Karpas-422 (cell line): Measurements from ENCODE around the gene NRXN3. TPM values are rescaled to one million over a fixed set of nuclear protein-coding genes. Genes with fewer than 3 reads are reported as not detected.

ENCODE experiments used
- DNase-seq: peaks from one replicate; pipeline ENCODE4 v3.0.0-alpha.2; 2015
- H2AFZ ChIP-seq: fragments of 200-600 bp; sonication (generic); 2 replicates; pipeline ENCODE4 v1.6.1; 2014; ENCODE audit warnings: antibody characterized with exemption, low read length, mixed read lengths
- H3K27ac ChIP-seq: fragments of 200-600 bp; sonication (generic); 2 replicates; pipeline ENCODE4 v1.5.1; 2014; ENCODE audit warnings: mild to moderate bottlenecking, low read length, moderate library complexity
- H3K27me3 ChIP-seq: fragments of 200-600 bp; sonication (generic); 2 replicates; pipeline ENCODE4 v1.6.1; 2014; ENCODE audit warnings: low read length, mixed read lengths
- H3K36me3 ChIP-seq: fragments of 200-600 bp; sonication (generic); 2 replicates; pipeline ENCODE4 v1.6.1; 2014; ENCODE audit warnings: low read length, mixed read lengths; ENCODE audit not compliant: insufficient read depth
- H3K4me1 ChIP-seq: fragments of 200-600 bp; sonication (generic); 2 replicates; pipeline ENCODE4 v1.6.1; 2014; ENCODE audit warnings: mild to moderate bottlenecking, low read length, mixed read lengths
- H3K4me2 ChIP-seq: fragments of 200-600 bp; sonication (generic); 2 replicates; pipeline ENCODE4 v1.6.1; 2014; ENCODE audit warnings: low read length, low read depth, mild to moderate bottlenecking; ENCODE audit not compliant: poor library complexity, severe bottlenecking
- H3K4me3 ChIP-seq: fragments of 200-600 bp; sonication (generic); 2 replicates; pipeline ENCODE4 v1.5.1; 2014; ENCODE audit warnings: mild to moderate bottlenecking, antibody characterized with exemption, low read length, mixed read lengths
- H3K79me2 ChIP-seq: fragments of 200-600 bp; sonication (generic); 2 replicates; pipeline ENCODE4 v1.6.1; 2014; ENCODE audit warnings: mild to moderate bottlenecking, low read length, mixed read lengths
- H3K9ac ChIP-seq: fragments of 200-600 bp; sonication (generic); 2 replicates; pipeline ENCODE4 v1.6.0; 2014; ENCODE audit warnings: low read length
- H3K9me2 ChIP-seq: fragments of 200-600 bp; sonication (generic), shearing (Covaris generic); replicated peaks from 2 replicates; pipeline ENCODE4 v1.6.0; 2014; ENCODE audit warnings: mild to moderate bottlenecking, low read length, moderate library complexity; ENCODE audit not compliant: insufficient read depth
- H3K9me3 ChIP-seq: fragments of 300-700, 200-600 bp; sonication (generic); 2 replicates; pipeline ENCODE4 v1.6.1; 2014; ENCODE audit warnings: low read length, mixed read lengths
- H4K20me1 ChIP-seq: fragments of 200-600 bp; sonication (generic); 2 replicates; pipeline ENCODE4 v1.6.1; 2014; ENCODE audit warnings: mild to moderate bottlenecking, antibody characterized with exemption, low read length, low read depth; ENCODE audit not compliant: insufficient read depth
- total RNA-seq: library from RNA; depleted of rRNA; stranded (reverse); fragments of >200 nt; shearing (Covaris generic); gene quantifications from 2 replicates; pipeline ENCODE4 v1.2.3, GENCODE V29; 2014; ENCODE audit warnings: low replicate concordance

NRXN3 gene
- total RNA-seq, 1 experiment from 2014 or later = not detected

- no peak overlapping the region for H3K4me2 ChIP-seq
- no peaks in the 10 kb centered on the region for H3K27me3 ChIP-seq
Measured at GRCh38 chr14:79709573-79709972, 1539.4 kb downstream of the NRXN3 start.

GRCh38 chr14:79712302-79712950 lies 1542.3 kb downstream of the NRXN3 start:
- Histone ChIP-seq H3K79me2 (no peaks in the 10 kb centered on the region), H3K4me2 (no peak overlapping the region), H3K4me3 (no peak overlapping the region), H3K36me3 (no peaks in the 10 kb centered on the region), H3K4me1 (no peaks in the 10 kb centered on the region), H4K20me1 (no peaks in the 10 kb centered on the region), H3K27ac (no peak overlapping the region), H3K9ac (no peak overlapping the region), H3K9me2 (no peaks in the 10 kb centered on the region), H3K9me3 (no peaks in the 10 kb centered on the region), H3K27me3 (no peaks in the 10 kb centered on the region), H2AFZ (no peak overlapping the region)
- DNase-seq = no peak

More at GRCh38 chr14:79709573-79709972, 1539.4 kb downstream of the NRXN3 start:
- Histone ChIP-seq H3K9me3 (no peaks in the 10 kb centered on the region), H3K36me3 (no peaks in the 10 kb centered on the region), H3K9ac (no peak overlapping the region), H4K20me1 (no peaks in the 10 kb centered on the region), H3K4me1 (no peaks in the 10 kb centered on the region), H3K4me3 (no peak overlapping the region), H3K27ac (no peak overlapping the region), H3K79me2 (no peaks in the 10 kb centered on the region), H2AFZ (no peak overlapping the region), H3K9me2 (no peaks in the 10 kb centered on the region)
- DNase-seq = no peak

DNA sequence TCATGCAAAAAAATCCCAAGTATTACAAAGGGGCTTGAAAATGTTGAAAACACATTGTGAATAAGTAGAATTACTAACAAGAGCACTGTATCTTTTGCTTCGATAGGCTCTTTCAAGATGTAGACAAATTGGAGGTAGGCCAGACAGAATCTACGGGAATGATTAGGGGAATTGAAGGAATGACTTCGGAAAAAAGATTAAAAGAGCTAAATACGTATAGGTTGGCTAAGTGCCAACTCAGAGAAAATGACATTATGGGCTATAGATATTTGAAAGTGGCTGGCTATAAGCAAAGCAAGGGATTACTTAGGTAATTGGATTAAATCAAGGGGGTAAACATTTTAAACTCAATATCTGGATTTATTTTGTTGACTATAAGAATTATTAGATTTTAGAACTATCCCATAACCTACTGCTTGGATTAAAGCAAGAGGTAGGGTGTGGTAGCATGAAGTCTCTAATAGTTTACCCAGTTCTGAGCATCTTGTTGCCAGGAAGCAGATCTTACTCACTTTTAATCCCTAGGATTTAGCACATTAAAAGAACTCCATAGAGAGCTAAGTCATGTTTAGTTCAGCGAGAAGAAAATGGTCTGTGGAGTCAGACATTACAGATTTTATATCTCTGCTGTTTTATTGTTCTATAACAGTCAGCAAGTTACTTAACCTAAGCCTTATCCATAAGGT lies 1551.4 kb downstream of the NRXN3 start:
- Histone ChIP-seq H3K9me2 (no peaks in the 10 kb centered on the region), H3K27ac (no peak overlapping the region), H3K9me3 (no peaks in the 10 kb centered on the region), H3K4me2 (no peak overlapping the region), H3K4me3 (no peak overlapping the region), H4K20me1 (no peaks in the 10 kb centered on the region), H3K36me3 (no peaks in the 10 kb centered on the region), H2AFZ (no peak overlapping the region), H3K27me3 (peaks cover 2% of the 10 kb centered on the region; the same call in 1 of the 2 replicates), H3K9ac (no peak overlapping the region), H3K4me1 (no peaks in the 10 kb centered on the region), H3K79me2 (no peaks in the 10 kb centered on the region)
- no peak for DNase-seq

DNA sequence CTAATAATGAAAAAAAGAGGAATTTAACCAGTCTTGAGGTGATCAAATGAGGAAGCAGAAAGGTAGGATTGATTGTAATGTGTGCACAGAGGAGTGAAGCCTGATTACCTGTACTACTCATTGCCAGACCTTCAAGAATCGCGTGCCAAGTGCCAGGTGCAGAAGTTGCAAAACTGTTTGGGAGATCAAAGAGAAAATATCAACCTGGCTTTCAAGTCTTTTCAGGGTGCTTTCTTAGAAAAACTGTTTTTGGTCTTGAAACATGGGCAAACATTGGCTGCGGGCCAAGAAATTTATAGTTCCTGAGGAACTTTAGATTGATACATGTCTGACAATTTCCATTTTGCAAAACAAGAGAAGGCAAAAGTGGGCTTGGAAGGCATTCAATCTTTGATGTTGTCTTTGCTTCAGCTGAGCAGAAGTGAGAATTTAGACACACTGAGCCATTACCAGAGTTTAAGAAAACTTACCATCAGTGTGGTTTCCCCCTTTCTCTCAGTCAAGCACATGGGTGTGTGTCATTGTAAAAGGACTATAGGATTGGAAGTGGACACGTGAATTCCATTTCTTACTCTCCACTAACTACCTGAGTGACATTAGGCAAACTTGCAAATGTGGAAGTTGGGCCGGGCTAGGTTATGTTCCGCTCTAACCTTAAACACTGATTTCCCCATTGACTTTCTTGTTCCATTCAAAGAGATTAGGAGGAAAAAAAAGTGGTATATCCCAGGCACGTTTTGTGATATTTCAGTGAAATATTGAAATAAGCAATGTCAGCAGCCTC lies 1555.0 kb downstream of the NRXN3 start:
- H3K9me2 ChIP-seq = no peaks in the 10 kb centered on the region
- H4K20me1 ChIP-seq = no peaks in the 10 kb centered on the region
- no peak overlapping the region for H3K27ac ChIP-seq
- peaks cover 2% of the 10 kb centered on the region; the same call in 1 of the 2 replicates for H3K27me3 ChIP-seq
- H3K9me3 ChIP-seq = no peaks in the 10 kb centered on the region
- no peaks in the 10 kb centered on the region for H3K4me1 ChIP-seq
- H3K4me2 ChIP-seq = no peak overlapping the region
- no peak overlapping the region for H3K4me3 ChIP-seq
- no peak overlapping the region for H2AFZ ChIP-seq
- H3K9ac ChIP-seq = no peak overlapping the region
- no peak for DNase-seq
- H3K36me3 ChIP-seq = no peaks in the 10 kb centered on the region
- no peaks in the 10 kb centered on the region for H3K79me2 ChIP-seq

- Histone ChIP-seq H3K4me1 (no peaks in the 10 kb centered on the region), H3K27ac (no peak overlapping the region), H3K4me2 (no peak overlapping the region), H3K79me2 (no peaks in the 10 kb centered on the region), H4K20me1 (no peaks in the 10 kb centered on the region), H3K27me3 (no peaks in the 10 kb centered on the region; the same call in 1 of the 2 replicates), H2AFZ (no peak overlapping the region), H3K4me3 (no peak overlapping the region), H3K9me3 (no peaks in the 10 kb centered on the region), H3K9ac (no peak overlapping the region), H3K9me2 (no peaks in the 10 kb centered on the region), H3K36me3 (no peaks in the 10 kb centered on the region)
- no peak for DNase-seq
Measured at GRCh38 chr14:79727900-79728299, 1557.7 kb downstream of the NRXN3 start.

- H3K9ac ChIP-seq = no peak overlapping the region
- H3K4me1 ChIP-seq = no peaks in the 10 kb centered on the region
- no peak overlapping the region for H3K4me3 ChIP-seq
Measured at GRCh38 chr14:79728331-79728730, 1558.2 kb downstream of the NRXN3 start.

GRCh38 chr14:79729731-79730130 lies 1559.6 kb downstream of the NRXN3 start:
- H3K4me1 ChIP-seq = no peaks in the 10 kb centered on the region
- H3K4me2 ChIP-seq = no peak overlapping the region
- no peak for DNase-seq
- no peaks in the 10 kb centered on the region for H3K79me2 ChIP-seq
- H2AFZ ChIP-seq = no peak overlapping the region
- no peaks in the 10 kb centered on the region; the same call in 1 of the 2 replicates for H3K9me3 ChIP-seq
- H3K9ac ChIP-seq = no peak overlapping the region
- no peak overlapping the region for H3K27ac ChIP-seq
- H3K4me3 ChIP-seq = no peak overlapping the region
- no peaks in the 10 kb centered on the region for H3K9me2 ChIP-seq
- no peaks in the 10 kb centered on the region; the same call in 1 of the 2 replicates for H3K27me3 ChIP-seq
- no peaks in the 10 kb centered on the region for H3K36me3 ChIP-seq
- no peaks in the 10 kb centered on the region for H4K20me1 ChIP-seq

More at GRCh38 chr14:79728331-79728730, 1558.2 kb downstream of the NRXN3 start:
- H3K36me3 ChIP-seq = no peaks in the 10 kb centered on the region
- H2AFZ ChIP-seq = no peak overlapping the region
- no peaks in the 10 kb centered on the region for H4K20me1 ChIP-seq
- H3K79me2 ChIP-seq = no peaks in the 10 kb centered on the region
- no peak overlapping the region for H3K27ac ChIP-seq
- no peaks in the 10 kb centered on the region; the same call in 1 of the 2 replicates for H3K27me3 ChIP-seq
- no peak for DNase-seq
- no peak overlapping the region for H3K4me2 ChIP-seq
- H3K9me2 ChIP-seq = no peaks in the 10 kb centered on the region
- H3K9me3 ChIP-seq = no peaks in the 10 kb centered on the region

DNA sequence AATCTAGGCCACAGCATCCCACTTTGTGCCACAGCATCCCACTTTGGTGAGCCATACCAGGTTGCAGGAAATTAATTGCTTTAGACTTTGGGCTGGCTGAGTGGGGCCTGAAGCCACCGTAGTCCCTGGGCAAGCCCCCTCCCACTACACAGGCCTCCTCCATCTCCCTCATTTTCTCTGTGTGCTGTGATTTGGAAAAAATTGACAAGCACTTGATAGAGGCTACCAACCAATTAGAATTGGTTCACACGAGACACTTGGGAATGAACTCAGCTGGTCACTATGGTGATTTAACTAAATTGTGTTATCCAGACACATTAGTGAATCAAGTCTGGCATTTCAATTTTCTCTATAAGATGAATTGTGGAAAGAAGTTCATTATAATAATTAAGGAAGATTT lies 1560.0 kb downstream of the NRXN3 start:
- no peak overlapping the region for H3K4me2 ChIP-seq
- no peaks in the 10 kb centered on the region for H3K79me2 ChIP-seq
- no peak overlapping the region for H3K27ac ChIP-seq
- no peak overlapping the region for H3K9ac ChIP-seq
- H4K20me1 ChIP-seq = no peaks in the 10 kb centered on the region
- H3K27me3 ChIP-seq = no peaks in the 10 kb centered on the region; the same call in 1 of the 2 replicates
- DNase-seq = no peak
- H3K4me3 ChIP-seq = no peak overlapping the region
- H2AFZ ChIP-seq = no peak overlapping the region
- no peaks in the 10 kb centered on the region for H3K36me3 ChIP-seq
- H3K9me3 ChIP-seq = peaks cover 3% of the 10 kb centered on the region; the same call in 1 of the 2 replicates
- H3K4me1 ChIP-seq = no peaks in the 10 kb centered on the region
- no peaks in the 10 kb centered on the region for H3K9me2 ChIP-seq
